Measurements from ENCODE around the gene KCNK17. TPM values are rescaled to one million over a fixed set of nuclear protein-coding genes. Genes with fewer than 3 reads are reported as not detected.

KCNK17 gene
- total RNA-seq (2021; ENCODE audit: unreplicated experiment) = not detected
- not detected for polyA plus RNA-seq (2012; ENCODE audit: insufficient read length)
- not detected for Bru-seq, nascent RNA
- percentile 6 among the genes with signal in this experiment for BruChase-seq, experiment 1, labeled RNA remaining after a 2-hour chase
- not detected for BruChase-seq, experiment 2, labeled RNA remaining after a 6-hour chase
- long read RNA-seq = 0 reads

GRCh38 chr6:39314273-39314795 is at the start of gene KCNK17:
KCNK17 (minus strand) TSS chr6:39314419; CDS start chr6:39314320, 99 bp downstream.
- H3K27me3 ChIP-seq (ENCODE audit: control insufficient read depth, insufficient read depth, low read length) = no peaks in the 10 kb centered on the region; the same call in 1 of the 2 replicates
- H3K4me3 ChIP-seq (ENCODE audit: low read depth in 2 of 2, low read length in 2 of 2) = no peak within 1 kb of the TSS
- ATAC-seq (no peak), DNase-seq (ENCODE audit: low read depth, low spot score) (no peak)
- BruUV-seq (replicated peaks) = no TSS peak
- H3K9me3 ChIP-seq (ENCODE audit: control insufficient read depth, insufficient read depth, low read depth, low read length) = no peaks in the 10 kb centered on the region
- POLR2A ChIA-PET = no interaction called here
- no peak within 1 kb of the TSS for H3K27ac ChIP-seq (ENCODE audit: low read length)
- H3K36me3 ChIP-seq (ENCODE audit: control insufficient read depth, insufficient read depth, low read length) = no peaks in the 10 kb centered on the region
- no peaks in the 10 kb centered on the region for H3K4me1 ChIP-seq (ENCODE audit: control insufficient read depth, insufficient read depth, low read length)
- in situ Hi-C loops (cut with HindIII; ENCODE audit: low pct_unique_long_range_greater_than_20kb, low sequenced_read_pairs) = no loop called here
- CTCF ChIA-PET = no interaction called here
- intact Hi-C loops (cut with micrococcal nuclease; ENCODE audit: unreplicated experiment) = no loop called here
- TF ChIP-seq REST (IDR thresholded peaks at IDR 0.05; ENCODE audit: insufficient read depth in 1 of 2, low read depth in 2 of 2, low read length in 1 of 2) (no peak), CTCF (IDR thresholded peaks at IDR 0.05) (no peak), POLR2AphosphoS5 (IDR thresholded peaks at IDR 0.05; ENCODE audit: low read depth, low read length) (no peak), SIN3A (IDR thresholded peaks at IDR 0.05; ENCODE audit: borderline replicate concordance, insufficient read depth, low read depth, low read length) (no peak), TCF7L2 (IDR thresholded peaks at IDR 0.05; ENCODE audit: low read depth, low read length) (no peak)

GRCh38 chr6:39363280-39363679 is 49.1 kb upstream of the KCNK17 start:
- Histone ChIP-seq H3K27me3 (ENCODE audit: control insufficient read depth, insufficient read depth, low read length) (no peaks in the 10 kb centered on the region; the same call in 1 of the 2 replicates), H3K27ac (ENCODE audit: low read length) (no peak overlapping the region), H3K4me3 (ENCODE audit: low read depth in 2 of 2, low read length in 2 of 2) (no peak overlapping the region), H3K9me3 (ENCODE audit: control insufficient read depth, insufficient read depth, low read depth, low read length) (no peaks in the 10 kb centered on the region), H3K4me1 (ENCODE audit: control insufficient read depth, insufficient read depth, low read length) (no peaks in the 10 kb centered on the region), H3K36me3 (ENCODE audit: control insufficient read depth, insufficient read depth, low read length) (no peaks in the 10 kb centered on the region)
- ChIA-PET CTCF (no interaction called here), POLR2A (no interaction called here)
- DNase-seq (ENCODE audit: low read depth, low spot score) (no peak), ATAC-seq (no peak)
- TF ChIP-seq REST (IDR thresholded peaks at IDR 0.05; ENCODE audit: insufficient read depth in 1 of 2, low read depth in 2 of 2, low read length in 1 of 2) = no peak
- no peak for TF ChIP-seq TCF7L2 (IDR thresholded peaks at IDR 0.05; ENCODE audit: low read depth, low read length)
- TF ChIP-seq POLR2AphosphoS5 (IDR thresholded peaks at IDR 0.05; ENCODE audit: low read depth, low read length) = no peak
- no peak for TF ChIP-seq CTCF (IDR thresholded peaks at IDR 0.05)
- no peak for TF ChIP-seq SIN3A (IDR thresholded peaks at IDR 0.05; ENCODE audit: borderline replicate concordance, insufficient read depth, low read depth, low read length)
- intact Hi-C loops (cut with micrococcal nuclease; ENCODE audit: unreplicated experiment) = loop anchor here (5.0 kb wide), 1 partner anchor 534 kb away; no protein-coding TSS in a partner anchor
- in situ Hi-C loops (cut with HindIII; ENCODE audit: low pct_unique_long_range_greater_than_20kb, low sequenced_read_pairs) = no loop called here
- no TSS peak for BruUV-seq (replicated peaks)

Data from Panc1 (cell line).